Measurements from ENCODE around the gene KRT85. TPM values are rescaled to one million over a fixed set of nuclear protein-coding genes. Genes with fewer than 3 reads are reported as not detected.

The KRT85 gene
- total RNA-seq, 6 experiments from 2014 or later: not detected

DNA sequence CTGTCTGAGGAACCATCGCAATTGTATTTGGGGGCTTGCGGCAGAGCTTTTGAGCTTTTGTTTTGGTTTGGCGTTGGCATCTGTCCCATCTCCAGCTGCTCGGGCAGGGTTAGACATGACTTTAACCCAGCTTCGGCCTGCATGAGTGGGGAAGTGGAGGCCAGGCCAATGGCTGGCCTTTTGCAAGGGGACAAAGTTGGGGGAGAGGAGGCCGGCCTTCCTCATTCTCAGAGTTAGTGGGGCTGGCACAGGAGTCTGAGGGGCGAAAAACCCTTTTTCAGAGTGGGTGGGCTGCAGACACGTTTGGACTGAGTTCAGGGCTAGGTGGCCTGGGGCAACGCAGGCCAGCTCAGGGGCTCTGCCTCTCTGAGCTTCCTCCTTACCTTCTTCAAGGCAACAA is 33.6 kb upstream of the KRT85 start:
- Mint-ChIP-seq H3K4me3 (no peak overlapping the region), H3K9me3 (no peaks in the 10 kb centered on the region), H3K27ac (no peak overlapping the region), H3K4me1 (ENCODE audit: low read depth) (no peaks in the 10 kb centered on the region), H3K36me3 (ENCODE audit: low read depth) (no peaks in the 10 kb centered on the region), H3K27me3 (ENCODE audit: insufficient read depth) (peaks cover 48% of the 10 kb centered on the region)
- TF ChIP-seq, protein P1, sequence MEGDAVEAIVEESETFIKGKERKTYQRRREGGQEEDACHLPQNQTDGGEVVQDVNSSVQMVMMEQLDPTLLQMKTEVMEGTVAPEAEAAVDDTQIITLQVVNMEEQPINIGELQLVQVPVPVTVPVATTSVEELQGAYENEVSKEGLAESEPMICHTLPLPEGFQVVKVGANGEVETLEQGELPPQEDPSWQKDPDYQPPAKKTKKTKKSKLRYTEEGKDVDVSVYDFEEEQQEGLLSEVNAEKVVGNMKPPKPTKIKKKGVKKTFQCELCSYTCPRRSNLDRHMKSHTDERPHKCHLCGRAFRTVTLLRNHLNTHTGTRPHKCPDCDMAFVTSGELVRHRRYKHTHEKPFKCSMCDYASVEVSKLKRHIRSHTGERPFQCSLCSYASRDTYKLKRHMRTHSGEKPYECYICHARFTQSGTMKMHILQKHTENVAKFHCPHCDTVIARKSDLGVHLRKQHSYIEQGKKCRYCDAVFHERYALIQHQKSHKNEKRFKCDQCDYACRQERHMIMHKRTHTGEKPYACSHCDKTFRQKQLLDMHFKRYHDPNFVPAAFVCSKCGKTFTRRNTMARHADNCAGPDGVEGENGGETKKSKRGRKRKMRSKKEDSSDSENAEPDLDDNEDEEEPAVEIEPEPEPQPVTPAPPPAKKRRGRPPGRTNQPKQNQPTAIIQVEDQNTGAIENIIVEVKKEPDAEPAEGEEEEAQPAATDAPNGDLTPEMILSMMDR (IDR thresholded peaks at IDR 0.05): no peak
- DNase-seq: no peak

DNA sequence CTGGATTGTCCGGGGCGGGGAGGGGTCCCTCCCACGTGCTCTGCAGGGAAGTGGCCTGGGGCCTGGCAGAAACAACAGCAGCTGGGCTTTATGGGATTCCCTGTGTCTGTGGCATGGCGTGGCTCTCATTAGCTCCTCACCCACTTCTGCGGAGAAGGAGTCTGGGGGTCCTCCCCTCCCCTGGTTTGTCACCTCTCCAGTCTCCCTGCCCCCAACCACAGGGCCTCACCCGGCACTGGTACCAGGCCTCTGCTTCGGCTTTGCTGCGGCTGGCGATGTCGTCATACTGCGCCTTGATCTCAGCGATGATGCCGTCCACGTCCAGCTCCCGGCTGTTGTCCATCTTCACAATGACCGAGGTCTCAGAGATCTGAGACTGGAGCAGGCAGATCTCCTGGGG is 32.5 kb upstream of the KRT85 start:
- Mint-ChIP-seq H3K36me3 (ENCODE audit: low read depth) (no peaks in the 10 kb centered on the region), H3K4me3 (no peak overlapping the region), H3K9me3 (no peaks in the 10 kb centered on the region), H3K27me3 (ENCODE audit: insufficient read depth) (peaks cover 41% of the 10 kb centered on the region), H3K4me1 (ENCODE audit: low read depth) (no peaks in the 10 kb centered on the region), H3K27ac (no peak overlapping the region)
- TF ChIP-seq, protein P1 (IDR thresholded peaks at IDR 0.05): no peak
- DNase-seq: no peak

DNA sequence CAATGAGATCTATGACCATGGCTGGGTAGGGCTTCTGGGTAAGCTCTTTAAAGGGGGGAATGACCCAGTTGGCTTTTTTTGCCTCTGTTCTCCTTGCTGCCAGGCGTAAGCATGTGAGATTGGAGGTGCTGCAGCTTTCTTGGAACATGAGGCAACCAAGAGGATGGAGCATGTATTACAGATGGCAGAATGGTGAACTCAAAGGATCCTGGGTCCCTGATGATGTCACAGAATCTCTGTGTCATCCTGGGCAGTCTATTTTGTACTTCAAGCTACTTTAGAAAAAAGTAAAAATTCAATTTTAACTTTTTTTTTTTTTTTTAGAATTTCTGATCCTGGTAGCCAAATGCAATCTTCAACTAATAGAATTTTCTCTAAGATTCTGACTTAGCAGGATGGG is 30.9 kb upstream of the KRT85 start:
- DNase-seq: no peak
- Mint-ChIP-seq H3K27ac (no peak overlapping the region), H3K4me1 (ENCODE audit: low read depth) (no peaks in the 10 kb centered on the region), H3K36me3 (ENCODE audit: low read depth) (no peaks in the 10 kb centered on the region), H3K27me3 (ENCODE audit: insufficient read depth) (peaks cover 39% of the 10 kb centered on the region), H3K9me3 (no peaks in the 10 kb centered on the region), H3K4me3 (no peak overlapping the region)
- TF ChIP-seq, protein P1 (IDR thresholded peaks at IDR 0.05): peak; percentile 13; the same call in 1 of the 2 replicates

DNA sequence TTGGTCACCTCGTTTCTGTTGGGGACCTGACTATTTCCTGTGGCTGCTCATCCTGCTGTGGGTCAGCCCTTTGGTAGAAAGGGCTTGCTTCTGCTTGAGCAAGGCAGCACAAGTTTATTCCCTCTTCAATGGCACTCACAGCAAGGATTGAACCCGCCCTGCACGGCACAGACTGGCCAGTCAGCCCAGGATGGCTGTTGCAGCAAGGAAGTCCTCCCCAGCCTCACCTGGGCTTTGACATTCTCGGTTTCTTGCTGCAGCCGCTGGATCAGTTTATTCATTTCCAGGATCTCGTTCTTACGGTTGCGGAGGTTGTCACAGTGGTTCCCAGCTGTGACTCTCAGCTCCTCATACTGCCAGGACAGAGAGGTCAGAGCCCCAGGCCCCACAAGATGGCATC is 29.4 kb upstream of the KRT85 start:
- Mint-ChIP-seq H3K9me3 (no peaks in the 10 kb centered on the region), H3K27ac (no peak overlapping the region), H3K4me3 (no peak overlapping the region), H3K36me3 (ENCODE audit: low read depth) (no peaks in the 10 kb centered on the region), H3K27me3 (ENCODE audit: insufficient read depth) (peaks cover 37% of the 10 kb centered on the region), H3K4me1 (ENCODE audit: low read depth) (no peaks in the 10 kb centered on the region)
- no peak for DNase-seq
- TF ChIP-seq, protein P1 (IDR thresholded peaks at IDR 0.05): no peak

DNA sequence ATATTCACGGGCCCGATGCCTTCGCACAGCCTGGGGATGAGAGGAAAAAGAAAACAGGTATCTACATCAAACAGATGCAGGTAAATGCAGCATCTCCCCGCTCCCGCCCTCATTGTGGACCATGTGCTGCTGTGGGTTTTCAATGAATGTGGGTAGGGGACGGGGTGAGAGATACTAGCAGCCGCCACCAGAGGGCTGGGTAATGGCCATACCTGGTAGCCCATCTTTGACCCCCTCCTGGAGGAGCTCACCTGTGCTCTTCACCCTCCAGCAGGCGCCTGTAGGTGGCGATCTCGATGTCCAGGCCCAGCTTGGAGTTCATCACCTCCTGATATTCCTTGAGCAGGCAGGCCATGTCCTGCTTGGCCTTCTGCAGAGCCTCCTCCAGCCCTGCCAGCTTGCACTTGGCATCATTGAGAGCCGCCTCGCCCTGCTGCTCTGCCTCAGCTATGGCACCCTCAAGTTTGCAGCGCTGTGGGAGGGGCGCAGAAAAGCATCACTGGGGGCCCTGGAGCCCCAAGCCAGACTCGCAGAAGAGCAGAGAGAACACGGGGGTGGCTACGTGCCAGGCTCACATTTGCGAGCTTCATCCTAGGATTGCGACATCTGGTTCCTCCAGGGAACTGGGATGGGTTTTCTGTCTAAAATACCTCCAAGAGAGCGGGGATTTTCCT is 28.6 kb upstream of the KRT85 start:
- H3K36me3 Mint-ChIP-seq (ENCODE audit: low read depth): no peaks in the 10 kb centered on the region
- TF ChIP-seq, protein P1 (IDR thresholded peaks at IDR 0.05): peak; percentile 70
- no peaks in the 10 kb centered on the region for H3K9me3 Mint-ChIP-seq
- H3K27me3 Mint-ChIP-seq (ENCODE audit: insufficient read depth): peaks cover 35% of the 10 kb centered on the region
- no peak for DNase-seq
- no peak overlapping the region for H3K27ac Mint-ChIP-seq
- no peak overlapping the region for H3K4me3 Mint-ChIP-seq
- H3K4me1 Mint-ChIP-seq (ENCODE audit: low read depth): no peaks in the 10 kb centered on the region
